DMS79 treated with DMSO at 0.1 percent for 48 hours (cell line): ENCODE results near the gene COMMD4.
"Not testable (repeated sequence)": the region's sequence is repeated elsewhere in the genome, so short reads cannot be mapped to it uniquely, and the experiment has no call there.

Experiments
- DNase-seq: peaks from one replicate; lab custom pipeline; 2025; lab: John Stamatoyannopoulos, UW

Gene COMMD4

DNA sequence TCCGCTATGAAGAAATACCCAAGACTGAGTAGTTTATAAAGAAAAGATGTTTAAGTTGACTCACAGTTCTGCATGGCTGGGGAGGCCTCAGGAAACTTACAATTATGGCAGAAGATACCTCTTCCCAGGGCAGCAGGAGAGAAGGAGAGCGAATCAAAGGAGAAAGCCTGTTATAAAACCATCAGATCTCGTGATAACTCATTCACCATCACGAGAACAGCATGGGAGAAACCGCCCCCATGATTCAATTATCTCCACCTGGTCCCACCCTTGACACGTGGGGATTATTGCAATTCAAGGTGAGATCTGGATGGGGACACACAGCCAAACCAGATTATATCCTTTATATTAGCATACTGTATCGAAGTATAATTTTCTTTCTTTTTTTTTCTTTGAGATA lies 3.8 kb upstream of the COMMD4 start:
- DNase-seq, result not testable (repeated sequence)

DNA sequence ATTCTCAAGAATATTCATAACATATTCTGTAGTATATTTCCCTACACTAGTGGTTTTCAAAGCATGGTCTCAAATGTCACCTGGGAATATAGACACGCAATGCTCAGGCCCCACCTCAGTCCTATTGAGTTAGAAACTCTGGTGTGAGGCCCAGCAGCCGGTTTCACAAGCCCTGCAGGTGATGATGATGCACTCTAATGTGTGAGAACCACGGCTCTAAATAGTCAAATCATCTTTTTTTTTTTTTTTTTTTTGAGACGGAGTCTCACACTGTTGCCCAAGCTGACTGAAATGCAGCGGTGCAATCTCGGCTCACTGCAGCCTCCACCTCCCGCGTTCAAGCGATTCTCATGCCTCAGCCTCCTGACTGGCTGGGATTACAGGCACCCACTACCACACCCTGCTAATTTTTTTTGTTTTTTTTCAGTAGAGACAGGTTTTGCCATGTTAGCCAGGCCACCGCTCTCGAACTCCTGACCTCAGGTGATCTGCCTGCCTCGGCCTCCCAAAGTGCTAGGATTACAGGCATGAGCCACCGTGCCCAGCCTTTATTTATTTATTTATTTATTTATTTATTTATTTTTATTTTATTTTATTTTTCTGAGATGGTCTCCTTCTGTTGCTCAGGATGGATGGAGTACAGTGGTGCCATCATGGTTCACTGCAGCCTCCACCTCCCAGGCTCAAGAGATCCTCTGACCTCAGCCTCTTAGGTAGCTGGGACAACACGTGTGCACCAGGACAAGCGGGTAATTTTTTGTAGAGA lies 2.0 kb upstream of the COMMD4 start:
- DNase-seq, result not testable (repeated sequence)

- peak; percentile 25 for DNase-seq
Measured at GRCh38 chr15:75335313-75335704, 554 bp upstream of the COMMD4 start.

- no peak for DNase-seq
Measured at GRCh38 chr15:75338661-75339240, 2.9 kb downstream of the COMMD4 start.

- no peak for DNase-seq
Measured at GRCh38 chr15:75339531-75340240, 3.8 kb downstream of the COMMD4 start.

GRCh38 chr15:75342221-75342620 lies 6.4 kb downstream of the COMMD4 start:
- no peak for DNase-seq

GRCh38 chr15:75343953-75344352 lies 8.1 kb downstream of the COMMD4 start:
- not testable (repeated sequence) for DNase-seq

- DNase-seq, result peak; percentile 7
Measured at GRCh38 chr15:75346796-75347221, 10.9 kb downstream of the COMMD4 start, which contains the start of gene NEIL1. Gene NEIL1, plus strand, starts transcription at chr15:75347039. Its CDS starts 1,867 bp downstream, at chr15:75348906.

GRCh38 chr15:75347222-75348033 lies 11.6 kb downstream of the COMMD4 start:
- DNase-seq, result no peak

- DNase-seq, result no peak
Measured at GRCh38 chr15:75348034-75348561, 12.2 kb downstream of the COMMD4 start.

GRCh38 chr15:75348562-75349350 lies 12.9 kb downstream of the COMMD4 start:
- DNase-seq, result no peak

GRCh38 chr15:75349351-75349669 lies 13.4 kb downstream of the COMMD4 start:
- DNase-seq, result not testable (repeated sequence)

- DNase-seq, result no peak
Measured at GRCh38 chr15:75349851-75350588, 14.2 kb downstream of the COMMD4 start.

GRCh38 chr15:75350601-75351361 lies 14.9 kb downstream of the COMMD4 start:
- DNase-seq, result no peak

- no peak for DNase-seq
Measured at GRCh38 chr15:75352186-75353080, 16.6 kb downstream of the COMMD4 start.

DNA sequence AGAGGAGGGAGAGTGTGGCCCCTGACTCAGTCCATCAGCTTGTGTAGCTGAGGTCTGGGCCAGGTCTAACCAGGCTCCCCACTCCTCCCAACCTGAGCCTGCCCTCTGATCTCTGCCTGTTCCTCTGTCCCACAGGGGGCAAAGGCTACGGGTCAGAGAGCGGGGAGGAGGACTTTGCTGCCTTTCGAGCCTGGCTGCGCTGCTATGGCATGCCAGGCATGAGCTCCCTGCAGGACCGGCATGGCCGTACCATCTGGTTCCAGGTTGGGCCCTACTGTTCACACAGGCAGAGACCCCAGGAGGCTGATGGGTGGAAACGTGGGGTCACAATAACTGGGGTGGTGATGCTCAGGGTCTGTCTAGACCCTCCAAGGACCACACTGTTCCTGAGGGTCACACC lies 17.7 kb downstream of the COMMD4 start:
- DNase-seq, result no peak

- DNase-seq, result no peak
Measured at GRCh38 chr15:75354454-75354853, 18.6 kb downstream of the COMMD4 start.

DNA sequence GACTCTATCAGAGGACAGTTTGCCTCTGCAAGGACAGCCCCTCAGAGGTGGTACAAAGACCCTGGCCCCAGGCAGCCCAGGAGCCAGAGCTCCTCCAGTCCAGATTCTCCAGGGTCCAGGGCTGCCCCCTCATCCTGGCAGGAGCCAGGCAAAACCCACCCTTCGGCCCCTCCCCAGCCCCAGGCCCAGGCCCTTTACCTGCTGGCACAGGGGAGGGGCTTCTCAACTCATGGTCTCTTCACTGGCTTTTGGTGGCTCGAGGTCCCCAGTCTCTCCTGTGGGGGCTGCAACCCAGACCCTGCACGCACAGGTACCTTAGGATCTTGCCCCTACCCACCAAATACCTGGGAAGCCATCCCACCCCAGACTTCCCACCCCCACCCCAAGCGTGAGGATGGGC lies 19.5 kb downstream of the COMMD4 start:
- no peak for DNase-seq

DNA sequence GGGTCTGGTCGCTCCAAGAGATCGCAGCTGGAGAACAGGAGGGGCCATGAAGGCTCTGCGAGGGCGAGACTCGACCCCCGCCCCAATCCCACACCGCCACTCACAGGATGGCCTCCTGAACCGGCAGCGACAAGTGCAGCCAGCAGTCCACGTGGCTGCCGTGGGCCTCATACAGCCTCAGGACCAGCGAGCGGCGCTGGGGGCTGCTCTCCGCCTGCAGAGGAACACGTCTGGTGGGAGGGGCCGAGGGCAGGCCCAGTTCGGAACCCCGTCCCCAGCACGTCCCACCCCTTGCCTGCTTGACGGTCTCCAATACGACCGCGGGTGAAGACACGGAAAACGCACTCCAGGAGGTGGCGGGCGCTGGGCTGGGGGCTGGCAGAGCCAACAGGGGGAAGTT lies 20.1 kb downstream of the COMMD4 start:
- no peak for DNase-seq
